A172 (cell line): ENCODE results near the gene URB2. TPM values are rescaled to one million over a fixed set of nuclear protein-coding genes. Genes with fewer than 3 reads are reported as not detected.
"Not testable (repeated sequence)": the region's sequence is repeated elsewhere in the genome, so short reads cannot be mapped to it uniquely, and the experiment has no call there.

Experiments
- DNase-seq: peaks from one replicate; pipeline ENCODE4 v3.0.0-alpha.2; 2015; ENCODE audit warnings: low spot score
- total RNA-seq: library from RNA; depleted of rRNA; stranded (reverse); fragments of >200 nt; shearing (Covaris generic); gene quantifications from 2 replicates; pipeline ENCODE4 v1.2.3, GENCODE V29; 2014; rRNA removed

URB2 gene
- 19.7 and 20.1 TPM in 2 replicates for total RNA-seq

- peak; percentile 69 for DNase-seq
Measured at GRCh38 chr1:229625915-229626831, at the start of gene URB2, which contains the start of gene TAF5L. TSS of gene URB2 (plus strand) at chr1:229626247. CDS start at chr1:229627634, 1,387 bp downstream. TSS of gene TAF5L (minus strand) at chr1:229626122. CDS start at chr1:229614482, 11,640 bp downstream.

- no peak for DNase-seq
Measured at GRCh38 chr1:229578168-229579058, 47.6 kb upstream of the URB2 start.

- no peak for DNase-seq
Measured at GRCh38 chr1:229579059-229579673, 46.9 kb upstream of the URB2 start.

GRCh38 chr1:229581485-229581884, 44.6 kb upstream of the URB2 start:
- no peak for DNase-seq

GRCh38 chr1:229582011-229582694, 43.9 kb upstream of the URB2 start:
- no peak for DNase-seq

- DNase-seq, result no peak
Measured at GRCh38 chr1:229582715-229583114, 43.3 kb upstream of the URB2 start.

- no peak for DNase-seq
Measured at GRCh38 chr1:229585338-229585737, 40.7 kb upstream of the URB2 start.

- DNase-seq, result no peak
Measured at GRCh38 chr1:229590119-229590518, 35.9 kb upstream of the URB2 start.

- no peak for DNase-seq
Measured at GRCh38 chr1:229593800-229594199, 32.2 kb upstream of the URB2 start.

- no peak for DNase-seq
Measured at GRCh38 chr1:229594227-229595008, 31.6 kb upstream of the URB2 start.

- DNase-seq, result not testable (repeated sequence)
Measured at GRCh38 chr1:229595876-229596275, 30.2 kb upstream of the URB2 start.

GRCh38 chr1:229596925-229597699, 28.9 kb upstream of the URB2 start:
- peak; percentile 34 for DNase-seq

GRCh38 chr1:229597877-229598276, 28.2 kb upstream of the URB2 start:
- DNase-seq, result no peak

GRCh38 chr1:229599218-229599954, 26.7 kb upstream of the URB2 start:
- no peak for DNase-seq

- no peak for DNase-seq
Measured at GRCh38 chr1:229600229-229600628, 25.8 kb upstream of the URB2 start.

- no peak for DNase-seq
Measured at GRCh38 chr1:229603371-229604005, 22.6 kb upstream of the URB2 start.

GRCh38 chr1:229607370-229607769, 18.7 kb upstream of the URB2 start:
- DNase-seq, result no peak

- no peak for DNase-seq
Measured at GRCh38 chr1:229608590-229608989, 17.5 kb upstream of the URB2 start.
